Measurements from ENCODE around the gene ALG3.

DNA sequence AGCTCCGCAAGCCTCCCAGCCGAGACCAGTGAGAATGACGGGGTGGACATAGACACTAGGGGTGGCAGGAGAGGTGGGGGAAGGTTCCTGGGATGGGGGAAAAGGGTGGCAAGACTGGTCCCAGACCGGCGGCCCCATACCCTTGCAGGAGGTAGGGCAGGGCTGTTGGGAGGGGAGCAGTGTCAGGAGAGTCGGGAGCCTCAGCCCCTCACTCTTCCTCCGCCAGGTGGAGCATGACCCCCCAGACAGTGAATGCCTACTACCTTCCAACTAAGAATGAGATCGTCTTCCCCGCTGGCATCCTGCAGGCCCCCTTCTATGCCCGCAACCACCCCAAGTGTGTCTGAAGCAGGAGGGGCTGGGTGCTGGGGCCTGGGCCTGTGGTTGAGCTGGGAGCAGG lies 41.6 kb upstream of the ALG3 start:
- TF ChIP-seq ZNF274 (IDR thresholded peaks at IDR 0.05; ENCODE audit: low read depth, low read length) (no peak), SUZ12 (IDR thresholded peaks at IDR 0.05; ENCODE audit: extremely low read depth, insufficient read depth, insufficient read length) (no peak)
